HG03354 (cell line): ENCODE data around the gene ARHGEF16.

Experiments
- ATAC-seq: cut with Tn5 transposase; IDR thresholded peaks from one replicate; pipeline ENCODE4 v1.9.1; 2021; ENCODE audit warnings: mild to moderate bottlenecking; ENCODE audit not compliant: unreplicated experiment, poor library complexity, severe bottlenecking

Gene ARHGEF16

GRCh38 chr1:3435666-3436065, 18.8 kb upstream of the ARHGEF16 start:
- ATAC-seq, result no peak

- ATAC-seq, result no peak
Measured at GRCh38 chr1:3436451-3436850, 18.0 kb upstream of the ARHGEF16 start.

- ATAC-seq, result no peak
Measured at GRCh38 chr1:3436901-3437300, 17.6 kb upstream of the ARHGEF16 start.

GRCh38 chr1:3438661-3439180, 15.7 kb upstream of the ARHGEF16 start:
- ATAC-seq, result no peak

GRCh38 chr1:3439346-3440299, 14.8 kb upstream of the ARHGEF16 start:
- ATAC-seq, result no peak

GRCh38 chr1:3440300-3440681, 14.2 kb upstream of the ARHGEF16 start:
- ATAC-seq, result no peak

- ATAC-seq, result no peak
Measured at GRCh38 chr1:3440711-3441409, 13.6 kb upstream of the ARHGEF16 start.

GRCh38 chr1:3441410-3441847, 13.0 kb upstream of the ARHGEF16 start:
- ATAC-seq, result no peak

- no peak for ATAC-seq
Measured at GRCh38 chr1:3441880-3442279, 12.6 kb upstream of the ARHGEF16 start.

- ATAC-seq, result no peak
Measured at GRCh38 chr1:3442331-3442730, 12.1 kb upstream of the ARHGEF16 start.

- ATAC-seq, result no peak
Measured at GRCh38 chr1:3442901-3443300, 11.6 kb upstream of the ARHGEF16 start.

- no peak for ATAC-seq
Measured at GRCh38 chr1:3443807-3444206, 10.7 kb upstream of the ARHGEF16 start.

- ATAC-seq, result no peak
Measured at GRCh38 chr1:3444298-3444697, 10.2 kb upstream of the ARHGEF16 start.

- ATAC-seq, result no peak
Measured at GRCh38 chr1:3444736-3445135, 9.7 kb upstream of the ARHGEF16 start.

- ATAC-seq, result no peak
Measured at GRCh38 chr1:3450202-3450863, 4.1 kb upstream of the ARHGEF16 start.

- ATAC-seq, result no peak
Measured at GRCh38 chr1:3450983-3451382, 3.5 kb upstream of the ARHGEF16 start.

- ATAC-seq, result no peak
Measured at GRCh38 chr1:3451994-3452865, 2.2 kb upstream of the ARHGEF16 start.

GRCh38 chr1:3452866-3453175, 1.6 kb upstream of the ARHGEF16 start:
- ATAC-seq, result no peak

- no peak for ATAC-seq
Measured at GRCh38 chr1:3453203-3453761, 1.2 kb upstream of the ARHGEF16 start.
